GM13977 (cell line): ENCODE measurements around the gene ITPRID2.
A peak's percentile ranks its signal among the peaks of the same experiment; 100 is the strongest.
"Not testable (repeated sequence)": the region's sequence is repeated elsewhere in the genome, so short reads cannot be mapped to it uniquely, and the experiment has no call there.

Experiments used
- DNase-seq: peaks from one replicate; pipeline ENCODE4 v3.0.0; 2012; ENCODE audit warnings: low spot score
- CTCF ChIP-seq: IDR thresholded peaks from 2 replicates; pipeline ENCODE4 v1.5.1; 2012; ENCODE audit warnings: mild to moderate bottlenecking, control low read depth; ENCODE audit not compliant: insufficient read depth; ENCODE audit errors: extremely low read depth, missing control alignments
- in situ Hi-C: fragments of 300-500 bp; cut with MboI; formaldehyde crosslinking; loops from one replicate; pipeline ENCODE4 v1.12.0; 2022; ENCODE audit warnings: low sequenced_read_pairs, low pct_unique_long_range_greater_than_20kb, mixed read lengths, inconsistent platforms; ENCODE audit not compliant: unreplicated experiment

ITPRID2 gene

DNA sequence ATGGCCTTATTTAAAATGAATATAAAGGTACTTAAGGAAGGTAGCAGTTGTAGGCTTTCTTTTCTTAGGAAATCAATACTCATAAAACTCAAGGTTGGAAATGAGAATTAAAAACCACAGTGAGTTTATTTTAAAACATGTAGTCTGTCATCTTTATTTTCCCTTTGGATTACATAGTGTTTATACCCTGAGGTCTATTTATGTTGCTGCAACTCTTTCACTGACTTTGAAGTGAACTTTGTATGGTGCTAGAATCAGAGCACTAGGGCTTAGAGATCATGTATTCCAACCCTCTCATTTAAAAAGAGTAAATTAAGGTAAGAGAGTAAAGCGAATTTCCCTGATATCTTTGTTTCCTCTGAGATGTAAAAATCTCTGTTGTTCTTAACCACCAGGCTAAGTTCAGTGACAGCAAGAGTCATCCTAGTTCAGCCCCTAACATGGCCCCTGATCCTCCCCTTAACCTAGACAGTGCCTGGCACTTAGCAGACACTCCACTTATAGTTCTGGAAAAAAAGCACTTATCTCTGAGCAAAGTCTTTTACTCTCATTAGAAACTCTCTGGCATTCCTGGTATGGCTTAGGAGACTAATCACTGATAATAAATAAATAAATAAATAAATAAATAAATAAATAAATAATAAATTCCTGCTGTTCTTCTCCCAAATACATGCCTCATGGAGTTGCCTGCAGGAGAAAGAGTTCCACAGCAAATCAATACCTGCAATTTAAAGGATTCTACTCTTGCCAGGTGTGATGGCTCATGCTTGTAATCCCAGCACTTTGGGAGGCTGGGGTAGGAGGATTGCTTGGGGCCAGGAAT is 61.1 kb downstream of the ITPRID2 start:
- TF ChIP-seq CTCF: no peak
- in situ Hi-C loops: no loop called here

GRCh38 chr2:181953881-181954537 is 62.5 kb downstream of the ITPRID2 start:
- peak; percentile 80 for DNase-seq
- in situ Hi-C loops: no loop called here
- TF ChIP-seq CTCF: peak; percentile 70

More for the DNA sequence above, 61.1 kb downstream of the ITPRID2 start:
- DNase-seq: no peak

GRCh38 chr2:181954538-181954883 is 63.0 kb downstream of the ITPRID2 start:
- TF ChIP-seq CTCF: no peak
- no peak for DNase-seq
- in situ Hi-C loops: no loop called here

DNA sequence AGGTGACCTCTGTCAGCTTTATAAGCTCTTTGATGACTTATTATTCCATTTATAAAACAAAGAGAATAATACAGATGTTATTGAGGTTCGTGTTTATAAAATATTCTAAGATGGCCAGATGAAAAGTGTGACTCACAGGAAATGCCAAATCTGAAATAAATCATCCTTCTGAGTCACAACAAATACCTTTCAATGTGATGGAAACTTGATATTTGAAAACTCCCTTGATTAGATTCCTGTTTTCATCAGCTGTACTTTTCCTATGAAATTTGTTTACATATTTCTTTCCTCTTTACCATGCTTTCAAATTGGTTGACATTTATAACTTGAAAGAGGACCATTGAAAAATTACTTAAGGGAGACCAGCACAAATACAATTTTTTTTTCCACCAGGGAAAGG is 63.5 kb downstream of the ITPRID2 start:
- no peak for TF ChIP-seq CTCF
- in situ Hi-C loops: no loop called here
- no peak for DNase-seq

- DNase-seq, in situ Hi-C loops: not testable (repeated sequence)
These were observed 64.3 kb downstream of the ITPRID2 start for GRCh38 chr2:181955866-181956265.

GRCh38 chr2:181957668-181958067 is 66.1 kb downstream of the ITPRID2 start:
- no peak for TF ChIP-seq CTCF
- no peak for DNase-seq
- in situ Hi-C loops: no loop called here

- in situ Hi-C loops: no loop called here
- TF ChIP-seq CTCF: no peak
- DNase-seq: no peak
These were observed 67.2 kb downstream of the ITPRID2 start for GRCh38 chr2:181958726-181959125.
